EL (cell line): ENCODE data around the gene ACAN.

Experiments used
- DNase-seq: peaks from one replicate; pipeline ENCODE4 v3.0.0-alpha.2; 2016

Gene ACAN

GRCh38 chr15:88880944-88881740, 77.9 kb downstream of the ACAN start:
- no peak for DNase-seq

GRCh38 chr15:88881775-88882174, 78.5 kb downstream of the ACAN start:
- no peak for DNase-seq

- DNase-seq, result peak; percentile 56
Observed at GRCh38 chr15:88882785-88883184, 79.5 kb downstream of the ACAN start.

- DNase-seq, result no peak
Observed at GRCh38 chr15:88887068-88887580, 83.9 kb downstream of the ACAN start.

- DNase-seq, result no peak
Observed at GRCh38 chr15:88888719-88889118, 85.5 kb downstream of the ACAN start.

- DNase-seq, result peak; percentile 48
Observed at GRCh38 chr15:88890495-88890894, 87.3 kb downstream of the ACAN start.

- DNase-seq, result no peak
Observed at GRCh38 chr15:88891540-88892254, 88.5 kb downstream of the ACAN start.

GRCh38 chr15:88894348-88894818, 91.1 kb downstream of the ACAN start:
- no peak for DNase-seq

- DNase-seq, result peak; percentile 60
Observed at GRCh38 chr15:88894819-88895767, 91.9 kb downstream of the ACAN start, which contains the start of gene HAPLN3. Gene HAPLN3, minus strand, starts transcription at chr15:88895544. Its CDS starts 8,246 bp downstream, at chr15:88887298.

- no peak for DNase-seq
Observed at GRCh38 chr15:88896333-88897033, 93.2 kb downstream of the ACAN start.

- DNase-seq, result no peak
Observed at GRCh38 chr15:88897142-88897455, 93.9 kb downstream of the ACAN start.

GRCh38 chr15:88897456-88898194, 94.4 kb downstream of the ACAN start:
- peak; percentile 82 for DNase-seq

- no peak for DNase-seq
Observed at GRCh38 chr15:88898736-88899135, 95.5 kb downstream of the ACAN start.

- no peak for DNase-seq
Observed at GRCh38 chr15:88899251-88899650, 96.0 kb downstream of the ACAN start.

- DNase-seq, result peak; percentile 61
Observed at GRCh38 chr15:88900309-88900981, 97.2 kb downstream of the ACAN start.

GRCh38 chr15:88900982-88901418, 97.8 kb downstream of the ACAN start:
- no peak for DNase-seq

- no peak for DNase-seq
Observed at GRCh38 chr15:88901508-88902220, 98.4 kb downstream of the ACAN start.

- no peak for DNase-seq
Observed at GRCh38 chr15:88902221-88902835, 99.1 kb downstream of the ACAN start.

GRCh38 chr15:88902846-88903245, 99.6 kb downstream of the ACAN start:
- DNase-seq, result no peak

GRCh38 chr15:88904257-88904623, 101.0 kb downstream of the ACAN start:
- DNase-seq, result no peak
